ENCODE data around the gene OR2B2.

The OR2B2 gene

GRCh38 chr6:27893059-27893835 is 18.9 kb downstream of the OR2B2 start:
- peak; percentile 99 for DNase-seq

GRCh38 chr6:27892649-27893058 is 19.5 kb downstream of the OR2B2 start:
- no peak for DNase-seq

GRCh38 chr6:27891320-27891875 is 20.8 kb downstream of the OR2B2 start:
- no peak for DNase-seq

GRCh38 chr6:27890445-27891319 is 21.5 kb downstream of the OR2B2 start:
- peak; percentile 96 for DNase-seq

- DNase-seq = no peak
Observed at GRCh38 chr6:27889628-27890444, 22.4 kb downstream of the OR2B2 start.

GRCh38 chr6:27889275-27889627 is 22.9 kb downstream of the OR2B2 start:
- no peak for DNase-seq

- no peak for DNase-seq
Observed at GRCh38 chr6:27888566-27888965, 23.6 kb downstream of the OR2B2 start.

GRCh38 chr6:27886073-27886472 is 26.1 kb downstream of the OR2B2 start:
- no peak for DNase-seq

GRCh38 chr6:27883136-27883535 is 29.1 kb downstream of the OR2B2 start:
- DNase-seq = no peak

- no peak for DNase-seq
Observed at GRCh38 chr6:27882624-27883023, 29.6 kb downstream of the OR2B2 start.

- no peak for DNase-seq
Observed at GRCh38 chr6:27879837-27880236, 32.4 kb downstream of the OR2B2 start.

- no peak for DNase-seq
Observed at GRCh38 chr6:27874016-27874415, 38.2 kb downstream of the OR2B2 start.

- DNase-seq = peak; percentile 96
Observed at GRCh38 chr6:27873021-27873940, 38.9 kb downstream of the OR2B2 start.

- DNase-seq = no peak
Observed at GRCh38 chr6:27872642-27873020, 39.6 kb downstream of the OR2B2 start.

- DNase-seq = peak; percentile 97
Observed at GRCh38 chr6:27871924-27872638, 40.1 kb downstream of the OR2B2 start.

GRCh38 chr6:27870291-27870870 is 41.8 kb downstream of the OR2B2 start:
- no peak for DNase-seq

GRCh38 chr6:27868311-27868710 is 43.9 kb downstream of the OR2B2 start:
- DNase-seq = no peak

- peak; percentile 18 for DNase-seq
Observed at GRCh38 chr6:27867945-27868300, 44.3 kb downstream of the OR2B2 start.

- peak; percentile 92 for DNase-seq
Observed at GRCh38 chr6:27867051-27867944, 44.9 kb downstream of the OR2B2 start.

All from EL (cell line).